ENCODE data around the gene LRRC49. TPM values are rescaled to one million over a fixed set of nuclear protein-coding genes. Genes with fewer than 3 reads are reported as not detected.

Gene LRRC49
- total RNA-seq, 2 experiments from 2014 or later = not detected

GRCh38 chr15:71091601-71092000, 199.0 kb downstream of the LRRC49 start:
- DNase-seq = no peak
- intact Hi-C loops (cut with micrococcal nuclease) = no loop called here
- no peak for ATAC-seq
- Mint-ChIP-seq H3K27ac (no peak overlapping the region), H3K4me1 (ENCODE audit: low read depth) (no peaks in the 10 kb centered on the region), H3K9me3 (peaks cover 5% of the 10 kb centered on the region), H3K27me3 (peaks cover 13% of the 10 kb centered on the region), H3K36me3 (ENCODE audit: low read depth) (no peaks in the 10 kb centered on the region), H3K4me3 (no peak overlapping the region)
- POLR2A ChIA-PET = no interaction called here
- CTCF ChIA-PET = no interaction called here
- no peak for TF ChIP-seq CTCF (IDR thresholded peaks at IDR 0.05)

- Mint-ChIP-seq H3K4me3 (no peak overlapping the region), H3K36me3 (ENCODE audit: low read depth) (no peaks in the 10 kb centered on the region), H3K27me3 (peaks cover 12% of the 10 kb centered on the region), H3K27ac (no peak overlapping the region), H3K9me3 (peaks cover 5% of the 10 kb centered on the region), H3K4me1 (ENCODE audit: low read depth) (no peaks in the 10 kb centered on the region)
- ATAC-seq (no peak), DNase-seq (no peak)
- POLR2A ChIA-PET = no interaction called here
- intact Hi-C loops (cut with micrococcal nuclease) = no loop called here
- no peak for TF ChIP-seq CTCF (IDR thresholded peaks at IDR 0.05)
- CTCF ChIA-PET = no interaction called here
Measured at GRCh38 chr15:71092056-71092600, 199.5 kb downstream of the LRRC49 start.

- POLR2A ChIA-PET = no interaction called here
- no peak overlapping the region for H3K4me3 Mint-ChIP-seq
- H3K27ac Mint-ChIP-seq = no peak overlapping the region
- no peaks in the 10 kb centered on the region for H3K4me1 Mint-ChIP-seq (ENCODE audit: low read depth)
- DNase-seq (no peak), ATAC-seq (no peak)
- intact Hi-C loops (cut with micrococcal nuclease) = no loop called here
- no peak for TF ChIP-seq CTCF (IDR thresholded peaks at IDR 0.05)
- CTCF ChIA-PET = no interaction called here
- H3K36me3 Mint-ChIP-seq (ENCODE audit: low read depth) = no peaks in the 10 kb centered on the region
- H3K27me3 Mint-ChIP-seq = peaks cover 9% of the 10 kb centered on the region
- H3K9me3 Mint-ChIP-seq = peaks cover 5% of the 10 kb centered on the region
Measured at GRCh38 chr15:71093054-71094024, 200.7 kb downstream of the LRRC49 start.

- DNase-seq = no peak
- intact Hi-C loops (cut with micrococcal nuclease) = no loop called here
- TF ChIP-seq CTCF (IDR thresholded peaks at IDR 0.05) = no peak
- POLR2A ChIA-PET = no interaction called here
- CTCF ChIA-PET = no interaction called here
- ATAC-seq = no peak
- H3K9me3 Mint-ChIP-seq = no peaks in the 10 kb centered on the region
- peaks cover 6% of the 10 kb centered on the region for H3K27me3 Mint-ChIP-seq
- no peaks in the 10 kb centered on the region for H3K4me1 Mint-ChIP-seq (ENCODE audit: low read depth)
- no peak overlapping the region for H3K4me3 Mint-ChIP-seq
- H3K27ac Mint-ChIP-seq = no peak overlapping the region
- no peaks in the 10 kb centered on the region for H3K36me3 Mint-ChIP-seq (ENCODE audit: low read depth)
Measured at GRCh38 chr15:71094137-71094536, 201.5 kb downstream of the LRRC49 start.

GRCh38 chr15:71096676-71097075, 204.1 kb downstream of the LRRC49 start:
- CTCF ChIA-PET = no interaction called here
- POLR2A ChIA-PET = no interaction called here
- H3K27ac Mint-ChIP-seq = no peak overlapping the region
- no peak for TF ChIP-seq CTCF (IDR thresholded peaks at IDR 0.05)
- intact Hi-C loops (cut with micrococcal nuclease) = no loop called here
- no peak overlapping the region for H3K4me3 Mint-ChIP-seq
- peaks cover 6% of the 10 kb centered on the region for H3K27me3 Mint-ChIP-seq
- no peaks in the 10 kb centered on the region for H3K4me1 Mint-ChIP-seq (ENCODE audit: low read depth)
- no peaks in the 10 kb centered on the region for H3K36me3 Mint-ChIP-seq (ENCODE audit: low read depth)
- H3K9me3 Mint-ChIP-seq = no peaks in the 10 kb centered on the region
- DNase-seq (no peak), ATAC-seq (no peak)

All from activated CD8-positive, alpha-beta T cell treated with anti-CD3 and anti-CD28 coated beads for 36 hours (primary cell).